Stomach (tissue), 4 donors: Measurements from ENCODE around the gene PRPF19.

Source experiments
- CTCF ChIP-seq, 7 experiments: fragments of 450-650 bp in 4 of 7; fragments of 200-600 bp in 3 of 7; sonication (generic) in 3 of 7; IDR thresholded peaks; one replicate each; pipeline ENCODE4 v1.5.1; 2016 to 2019; ENCODE audit warnings: antibody characterized with exemption in 7 of 7, control low read depth in 2 of 7, mild to moderate bottlenecking in 1 of 7
- POLR2A ChIP-seq, 4 donors: fragments of 450-650 bp; IDR thresholded peaks; one replicate each; pipeline ENCODE4 v1.6.1; 2016; ENCODE audit warnings: antibody characterized with exemption in 4 of 4, control low read depth in 2 of 4, mild to moderate bottlenecking in 1 of 4, moderate library complexity in 1 of 4
- POLR2AphosphoS5 ChIP-seq, 3 donors: sonication (generic); formaldehyde crosslinking; IDR thresholded peaks; one replicate each; pipeline ENCODE4 v1.6.1; 2016; ENCODE audit warnings: antibody characterized with exemption in 3 of 3

- TF ChIP-seq POLR2AphosphoS5 (IDR thresholded peaks at IDR 0.05) (no peak), POLR2A (IDR thresholded peaks at IDR 0.05) (no peak), CTCF (IDR thresholded peaks at IDR 0.05) (no peak)
Measured at GRCh38 chr11:60921259-60921658, 14.9 kb upstream of the PRPF19 start.
